ENCODE data around the gene CDC34. TPM values are rescaled to one million over a fixed set of nuclear protein-coding genes. Genes with fewer than 3 reads are reported as not detected.
A peak's percentile ranks its signal among the peaks of the same experiment; 100 is the strongest.

The CDC34 gene
- total and polyA plus RNA-seq, 9 of the 15 experiments (the other 6 are each of a cell fraction or from before 2014, with no cell fraction given): 0.80 to 203 (median 65.5) TPM

DNA sequence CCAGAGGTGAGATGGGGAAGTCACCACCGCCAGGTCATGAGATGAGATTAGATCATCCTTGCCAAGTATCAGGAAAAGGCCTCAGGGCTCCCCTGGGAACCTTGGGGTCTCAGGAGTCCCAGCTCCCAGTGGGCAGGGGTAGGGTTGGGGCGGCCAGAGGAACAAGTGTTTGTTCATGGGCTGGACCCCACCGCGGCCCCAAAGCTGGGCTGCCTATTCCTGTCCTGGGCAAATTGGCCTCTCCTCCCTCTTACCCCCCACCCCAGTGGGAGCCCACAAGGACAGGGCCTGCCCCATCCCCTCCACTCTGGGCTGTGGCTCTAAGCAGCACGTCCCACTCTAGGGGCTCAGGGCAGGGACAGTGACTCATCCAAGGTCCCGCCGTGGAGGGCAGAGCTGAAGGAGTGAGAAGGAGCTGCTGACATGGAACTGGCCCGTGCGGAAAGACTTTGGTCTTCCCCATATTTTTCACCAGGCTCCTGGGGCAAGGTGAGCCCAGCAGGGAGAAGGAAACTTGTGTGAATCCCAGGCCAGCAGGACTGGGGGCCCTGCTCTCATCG lies 54.1 kb downstream of the CDC34 start (continued):
- no peak for TF ChIP-seq MYBL2 (IDR thresholded peaks at IDR 0.05; ENCODE audit: low read depth)
- TF ChIP-seq MYBL2 (CRISPR knock-in tag; IDR thresholded peaks at IDR 0.05; ENCODE audit: borderline replicate concordance): no peak
- TF ChIP-seq ZNF232 (CRISPR knock-in tag; IDR thresholded peaks at IDR 0.05): no peak
- peak; percentile 47 for TF ChIP-seq POLR2G (IDR thresholded peaks at IDR 0.05; ENCODE audit: low read depth, low read length)

DNA sequence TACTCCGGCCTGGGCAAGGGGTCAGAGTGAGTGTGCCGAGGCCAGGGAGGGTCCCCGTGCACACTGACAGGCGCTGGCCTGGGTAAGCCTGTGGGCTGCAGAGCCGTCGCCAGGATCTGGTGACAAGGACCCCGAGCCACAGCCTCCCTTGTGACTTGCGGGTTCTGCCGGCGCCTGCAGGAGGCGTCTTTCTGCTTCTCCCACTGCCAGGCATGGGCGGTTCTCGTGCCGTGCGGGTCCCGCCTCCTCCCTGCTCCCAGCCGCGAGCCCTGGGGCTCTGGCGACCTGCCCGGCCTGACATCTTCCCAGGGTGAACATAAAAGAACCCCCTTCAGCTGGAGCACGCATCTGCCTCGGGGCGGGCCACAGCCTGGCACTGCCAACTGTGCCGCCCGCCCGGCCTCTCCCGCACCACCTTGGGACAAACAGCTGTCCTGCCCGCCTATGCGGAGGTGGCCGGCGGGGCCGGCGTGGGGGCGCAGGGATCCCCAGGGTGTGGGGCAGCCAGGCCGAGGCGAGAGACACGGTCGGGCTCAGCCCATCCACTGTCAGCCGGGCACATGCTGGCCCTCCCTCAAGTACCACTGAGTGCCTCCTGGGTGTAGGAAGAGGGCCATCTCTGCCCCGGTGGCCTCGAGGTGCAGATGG lies 56.7 kb downstream of the CDC34 start:
- no peak overlapping the region for H3K27ac ChIP-seq (ENCODE audit: extremely low read depth, low read depth, low read length)
- H2AFZ ChIP-seq (ENCODE audit: low read depth, low read length): no peak overlapping the region
- no peak overlapping the region for H3K4me2 ChIP-seq (ENCODE audit: insufficient read depth, low read length)
- BruUV-seq (replicated peaks): no TSS peak
- H3K79me2 ChIP-seq (ENCODE audit: control insufficient read depth, insufficient read depth, low read length): no peaks in the 10 kb centered on the region
- peak; percentile 44 for FAIRE-seq
- intact Hi-C loops (cut with micrococcal nuclease) (loop anchor here (10.0 kb wide), 2 partner anchors 53 to 147 kb away; partner anchors contain the start of gene CDC34), in situ Hi-C loops (cut with MboI) (no loop called here)
- no peaks in the 10 kb centered on the region for H3K9me1 ChIP-seq (ENCODE audit: control insufficient read depth, insufficient read depth, low read length)
- peaks cover 21% of the 10 kb centered on the region for H4K20me1 ChIP-seq (replicated peaks; ENCODE audit: control insufficient read depth, insufficient read depth, low read length)
- H3K36me3 ChIP-seq (ENCODE audit: control insufficient read depth, insufficient read depth, low read length): peaks cover 5% of the 10 kb centered on the region; the same call in 1 of the 3 replicates
- H3K27me3 ChIP-seq (ENCODE audit: control insufficient read depth in 2 of 2, insufficient read depth in 2 of 2, low read length in 2 of 2): peaks cover 0 to 13% of the 10 kb centered on the region in 2 experiments; a peak in 2 of 5 replicates
- no peaks in the 10 kb centered on the region for H3K9me3 ChIP-seq (replicated peaks; ENCODE audit: control insufficient read depth, insufficient read depth, low read depth, low read length)
- H3K9ac ChIP-seq (ENCODE audit: insufficient read depth in 1 of 2, low read depth in 2 of 2, low read length in 2 of 2): no peak overlapping the region
- H3K4me1 ChIP-seq (replicated peaks in 1 of 2; ENCODE audit: control insufficient read depth in 2 of 2, insufficient read depth in 2 of 2, low read length in 2 of 2): peaks cover 3 to 89% of the 10 kb centered on the region in 2 experiments; a peak in 3 of 5 replicates
- CTCF ChIA-PET (ENCODE audit: low intra/inter-chr PET ratio): interaction anchor here (0.5 kb wide), 1 partner anchor 393 kb away, joined by 3 read pairs; no protein-coding TSS in a partner anchor
- no peak overlapping the region for H3K4me3 ChIP-seq
- ATAC-seq: peak; percentile 61
- POLR2A ChIA-PET: no interaction called here
- WGBS (ENCODE audit: insufficient coverage, low coverage, missing lambda C conversion rate): 41% methylated on average over 27 of the region's 41 CpGs
- peak; percentile 39 to 76 (median 48) for DNase-seq (ENCODE audit: extremely low read depth in 1 of 4, low spot score in 3 of 4)
- TF ChIP-seq ZNF174 (CRISPR knock-in tag; IDR thresholded peaks at IDR 0.05) (no peak), MTA3 (IDR thresholded peaks at IDR 0.05; ENCODE audit: borderline replicate concordance) (0 out of 2 replicates have a peak, but pooled peaks have one; percentile 20), NCOA6 (IDR thresholded peaks at IDR 0.05) (no peak), HMGN3 (IDR thresholded peaks at IDR 0.05; ENCODE audit: borderline replicate concordance, extremely low read depth, insufficient read length, low read depth, low read length) (peak; percentile 15), ZNF384 (IDR thresholded peaks at IDR 0.05; ENCODE audit: low read depth, low read length) (no peak), MIER1 (IDR thresholded peaks at IDR 0.05; ENCODE audit: low read depth) (no peak)
- TF ChIP-seq, protein P1, sequence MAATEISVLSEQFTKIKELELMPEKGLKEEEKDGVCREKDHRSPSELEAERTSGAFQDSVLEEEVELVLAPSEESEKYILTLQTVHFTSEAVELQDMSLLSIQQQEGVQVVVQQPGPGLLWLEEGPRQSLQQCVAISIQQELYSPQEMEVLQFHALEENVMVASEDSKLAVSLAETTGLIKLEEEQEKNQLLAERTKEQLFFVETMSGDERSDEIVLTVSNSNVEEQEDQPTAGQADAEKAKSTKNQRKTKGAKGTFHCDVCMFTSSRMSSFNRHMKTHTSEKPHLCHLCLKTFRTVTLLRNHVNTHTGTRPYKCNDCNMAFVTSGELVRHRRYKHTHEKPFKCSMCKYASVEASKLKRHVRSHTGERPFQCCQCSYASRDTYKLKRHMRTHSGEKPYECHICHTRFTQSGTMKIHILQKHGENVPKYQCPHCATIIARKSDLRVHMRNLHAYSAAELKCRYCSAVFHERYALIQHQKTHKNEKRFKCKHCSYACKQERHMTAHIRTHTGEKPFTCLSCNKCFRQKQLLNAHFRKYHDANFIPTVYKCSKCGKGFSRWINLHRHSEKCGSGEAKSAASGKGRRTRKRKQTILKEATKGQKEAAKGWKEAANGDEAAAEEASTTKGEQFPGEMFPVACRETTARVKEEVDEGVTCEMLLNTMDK (IDR thresholded peaks at IDR 0.05; ENCODE audit: borderline replicate concordance, insufficient read depth, low read depth, low read length, poor library complexity, severe bottlenecking): peak; percentile 76

Data from K562 (cell line).